Neural progenitor cell (in vitro differentiated cells): ENCODE measurements around the gene TRPM2.

Experiments
- CTCF ChIP-seq: fragments of 200-600 bp; sonication (generic); IDR thresholded peaks from 2 replicates; pipeline ENCODE4 v1.5.1; 2017; ENCODE audit warnings: antibody characterized with exemption, mild to moderate bottlenecking
- EZH2 ChIP-seq: fragments of 200-600 bp; sonication (generic); IDR thresholded peaks from 2 replicates; pipeline ENCODE4 v1.6.1; 2017; ENCODE audit warnings: antibody characterized with exemption, mild to moderate bottlenecking, moderate library complexity
- EZH2phosphoT487 ChIP-seq: fragments of 200-600 bp; sonication (generic); IDR thresholded peaks from 2 replicates; pipeline ENCODE4 v1.6.1; 2017; ENCODE audit warnings: antibody characterized with exemption

GRCh38 chr21:44324854-44325107 lies 28.6 kb upstream of the TRPM2 start:
- TF ChIP-seq CTCF, result no peak
- TF ChIP-seq EZH2, result no peak
- no peak for TF ChIP-seq EZH2phosphoT487
